GM18867 (cell line): Measurements from ENCODE around the gene CUX1.
"Not testable (repeated sequence)": the region's sequence is repeated elsewhere in the genome, so short reads cannot be mapped to it uniquely, and the experiment has no call there.

Experiments used
- ATAC-seq: cut with Tn5 transposase; IDR thresholded peaks from one replicate; pipeline ENCODE4 v1.9.1; 2021; ENCODE audit warnings: mild to moderate bottlenecking, moderate library complexity; ENCODE audit not compliant: unreplicated experiment

Gene CUX1

GRCh38 chr7:102036958-102037357 lies 219.5 kb downstream of the CUX1 start:
- no peak for ATAC-seq

DNA sequence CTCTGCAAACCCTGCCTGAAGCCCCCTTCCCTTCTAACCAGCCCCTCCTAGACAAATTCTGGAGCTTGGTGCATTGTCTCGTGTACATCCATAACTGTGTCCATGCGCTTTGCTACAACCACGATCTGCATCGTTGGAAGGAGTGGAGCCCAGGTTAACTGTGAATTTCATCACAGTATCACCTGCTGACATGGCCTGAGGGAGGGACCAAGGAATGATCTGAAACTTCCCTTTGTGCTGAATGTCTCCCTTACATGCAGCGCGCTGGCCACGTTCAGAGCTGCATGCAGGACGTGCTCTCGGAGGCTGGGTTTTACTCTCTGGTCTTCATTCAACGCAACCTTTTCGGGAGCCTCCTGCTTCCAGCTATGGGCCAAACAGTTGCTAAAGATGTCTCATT lies 222.3 kb downstream of the CUX1 start:
- no peak for ATAC-seq

GRCh38 chr7:102040569-102040968 lies 223.1 kb downstream of the CUX1 start:
- no peak for ATAC-seq

DNA sequence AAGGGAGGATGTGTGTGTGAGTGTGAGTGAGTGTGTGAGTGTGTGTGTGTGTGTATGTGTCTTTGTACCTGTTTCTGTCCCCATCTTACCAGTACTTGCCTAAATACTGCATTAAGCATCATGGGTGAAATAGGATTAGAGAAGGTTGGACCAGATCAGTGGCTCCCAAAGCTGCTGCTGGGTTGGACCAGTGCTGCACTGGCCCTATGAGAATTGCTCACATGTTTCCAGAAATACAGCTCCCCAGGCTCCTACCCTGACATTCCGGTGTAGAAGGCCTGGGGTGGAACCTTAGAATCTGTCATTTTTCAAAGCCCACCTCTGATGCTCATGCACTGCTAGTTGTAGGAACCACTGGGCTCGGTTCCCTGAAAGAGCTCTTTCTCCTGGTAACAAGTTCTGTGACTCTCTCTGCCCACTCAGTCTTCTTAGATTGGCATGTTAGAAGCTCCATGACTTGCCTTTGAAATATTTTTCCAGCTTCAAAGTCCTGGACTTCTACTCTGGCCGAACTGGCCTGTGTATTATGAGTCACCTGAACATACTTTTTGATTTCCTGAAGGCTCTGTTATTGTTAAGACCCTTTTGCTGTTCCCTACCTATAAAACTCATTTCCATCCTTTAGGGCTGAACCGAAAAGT lies 224.7 kb downstream of the CUX1 start:
- ATAC-seq, result no peak

DNA sequence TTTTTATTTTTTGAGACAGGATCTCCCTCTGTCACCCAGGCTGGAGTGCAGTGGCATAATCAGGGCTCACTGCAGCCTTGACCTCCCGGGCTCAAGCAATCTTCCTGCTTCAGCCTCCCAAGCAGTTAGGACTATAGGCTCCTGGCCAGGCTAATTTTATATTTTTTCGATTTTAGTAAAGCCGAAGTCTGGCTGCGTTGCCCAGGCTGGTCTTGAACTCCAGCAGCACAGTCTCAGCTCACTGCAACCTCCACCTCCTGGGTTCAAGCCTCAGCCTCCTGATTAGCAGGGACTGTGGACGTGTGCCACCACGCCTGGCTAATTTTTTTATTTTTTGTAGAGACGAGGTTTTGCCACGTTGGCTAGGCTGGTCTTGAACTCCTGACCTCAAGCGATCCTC lies 225.4 kb downstream of the CUX1 start:
- not testable (repeated sequence) for ATAC-seq

DNA sequence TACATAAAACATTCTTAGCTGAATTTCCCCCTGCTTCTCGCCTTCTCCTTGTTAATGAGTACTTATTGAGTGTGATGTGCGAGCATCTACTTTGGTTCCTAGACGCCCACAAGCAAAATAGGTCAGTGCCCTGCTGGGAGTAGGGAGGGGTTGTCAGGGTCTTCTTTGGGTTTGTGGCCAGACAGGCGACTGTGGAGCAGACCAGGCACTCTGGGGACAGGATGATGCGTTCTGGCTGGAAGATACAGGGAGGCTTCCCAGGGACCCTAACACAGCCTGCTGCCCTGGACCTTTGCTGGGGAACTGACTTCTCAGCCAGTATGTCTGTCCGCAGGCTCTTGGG lies 227.2 kb downstream of the CUX1 start:
- no peak for ATAC-seq

GRCh38 chr7:102044984-102045673 lies 227.7 kb downstream of the CUX1 start:
- ATAC-seq, result no peak

- no peak for ATAC-seq
Measured at GRCh38 chr7:102045681-102046372, 228.4 kb downstream of the CUX1 start.

- ATAC-seq, result no peak
Measured at GRCh38 chr7:102046373-102047117, 229.1 kb downstream of the CUX1 start.

DNA sequence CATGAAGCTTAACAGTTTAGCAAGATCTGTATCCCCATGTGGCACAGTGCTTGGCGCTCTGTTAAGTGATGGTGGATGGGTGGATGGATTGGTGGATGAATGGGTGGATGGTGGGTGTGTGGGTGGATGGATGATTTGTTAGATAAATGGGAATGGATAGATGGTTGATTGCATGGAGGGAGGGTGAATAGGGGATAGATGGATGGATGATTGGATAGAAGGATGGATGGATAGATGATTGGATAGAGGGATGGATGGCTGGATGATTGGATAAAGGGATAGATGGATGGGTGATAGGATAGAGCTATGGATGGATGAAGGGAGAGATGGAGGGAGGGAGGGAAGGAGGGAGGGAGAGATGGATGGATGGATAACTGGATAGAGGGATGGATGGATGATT lies 229.7 kb downstream of the CUX1 start:
- no peak for ATAC-seq

GRCh38 chr7:102049765-102050164 lies 232.3 kb downstream of the CUX1 start:
- ATAC-seq, result no peak

DNA sequence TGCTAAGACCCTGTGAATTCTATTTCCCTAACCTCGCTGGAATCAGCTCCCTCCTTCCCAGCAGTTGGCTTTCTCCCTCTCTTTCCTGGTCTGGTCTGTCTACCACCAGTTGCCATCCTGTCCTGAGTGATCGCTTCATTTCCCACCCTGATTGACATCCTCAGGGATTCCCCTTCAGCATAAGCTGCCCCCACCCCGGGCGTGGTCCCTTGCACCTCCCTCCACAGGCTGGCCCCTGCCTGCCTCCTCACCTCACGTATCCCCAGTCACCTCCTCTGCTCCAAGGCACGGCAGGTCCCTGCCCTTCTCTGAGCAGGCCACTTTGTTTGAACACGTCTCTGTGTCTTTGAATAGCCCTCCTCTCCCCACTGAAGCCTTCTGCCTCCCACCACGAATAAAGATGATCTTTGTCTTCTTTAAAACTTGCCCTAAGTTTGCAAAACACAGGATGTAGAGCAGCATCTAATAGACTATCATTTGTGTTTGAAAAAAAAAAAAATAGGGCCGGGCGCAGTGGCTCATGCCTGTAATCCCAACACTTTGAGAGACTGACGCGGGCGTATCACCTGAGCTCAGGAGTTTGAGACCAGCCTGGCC lies 233.5 kb downstream of the CUX1 start:
- no peak for ATAC-seq

GRCh38 chr7:102051736-102052135 lies 234.3 kb downstream of the CUX1 start:
- ATAC-seq, result not testable (repeated sequence)

DNA sequence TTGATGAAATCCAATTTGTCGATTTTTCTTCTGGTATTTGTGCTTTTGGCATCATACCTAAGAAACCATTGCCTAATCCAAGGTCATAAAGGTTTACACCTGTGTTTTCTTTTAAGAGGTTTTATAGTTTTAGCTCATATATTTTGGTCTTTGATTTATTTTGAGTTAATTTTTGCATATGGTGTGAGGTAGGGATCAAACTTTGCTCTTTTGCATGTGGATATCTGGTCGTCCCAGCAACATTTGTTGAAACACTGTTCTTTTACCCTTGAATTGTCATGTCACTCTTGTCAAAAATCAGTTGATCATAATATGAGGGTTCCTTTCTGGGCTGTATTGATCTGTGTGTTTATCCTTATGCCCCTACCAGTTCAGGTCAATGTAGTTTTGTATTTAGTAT lies 236.7 kb downstream of the CUX1 start:
- ATAC-seq, result no peak

DNA sequence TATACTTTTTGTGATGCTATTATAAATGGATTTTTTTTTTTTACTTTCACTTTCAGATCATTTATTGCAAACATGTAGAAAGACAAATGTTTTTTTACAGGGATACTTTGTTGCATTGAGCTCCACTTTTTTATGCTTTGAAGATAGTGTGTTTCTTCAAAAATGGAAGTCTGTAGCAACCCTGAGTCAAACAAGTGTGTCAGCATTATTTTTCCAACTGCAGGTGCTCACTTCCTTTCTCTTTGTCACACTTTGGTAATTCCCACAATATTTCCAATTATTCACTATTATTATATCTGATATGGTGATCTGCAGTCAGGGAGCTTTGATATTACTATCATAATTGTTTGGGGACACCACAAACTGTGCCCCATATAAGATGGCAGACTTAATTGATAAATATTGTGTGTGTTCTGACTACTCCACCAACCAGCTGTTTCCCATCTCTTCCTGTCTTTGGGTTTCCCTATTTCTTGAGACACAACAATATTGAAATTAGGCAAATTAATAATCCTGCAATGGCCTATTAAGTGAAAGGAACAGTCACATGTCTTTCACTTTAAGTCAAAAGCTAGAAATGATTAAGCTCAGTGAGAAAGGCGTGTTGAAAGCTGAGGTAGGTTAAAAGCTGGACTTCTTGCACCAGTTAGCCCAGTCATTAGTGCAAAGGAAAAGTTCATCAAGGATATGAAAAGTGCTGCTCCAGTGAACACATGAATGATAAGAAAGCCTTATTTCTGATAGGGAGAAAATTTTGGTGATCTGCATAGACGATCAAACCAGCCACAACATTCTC lies 238.0 kb downstream of the CUX1 start:
- ATAC-seq, result no peak

GRCh38 chr7:102059524-102059923 lies 242.1 kb downstream of the CUX1 start:
- ATAC-seq, result no peak

DNA sequence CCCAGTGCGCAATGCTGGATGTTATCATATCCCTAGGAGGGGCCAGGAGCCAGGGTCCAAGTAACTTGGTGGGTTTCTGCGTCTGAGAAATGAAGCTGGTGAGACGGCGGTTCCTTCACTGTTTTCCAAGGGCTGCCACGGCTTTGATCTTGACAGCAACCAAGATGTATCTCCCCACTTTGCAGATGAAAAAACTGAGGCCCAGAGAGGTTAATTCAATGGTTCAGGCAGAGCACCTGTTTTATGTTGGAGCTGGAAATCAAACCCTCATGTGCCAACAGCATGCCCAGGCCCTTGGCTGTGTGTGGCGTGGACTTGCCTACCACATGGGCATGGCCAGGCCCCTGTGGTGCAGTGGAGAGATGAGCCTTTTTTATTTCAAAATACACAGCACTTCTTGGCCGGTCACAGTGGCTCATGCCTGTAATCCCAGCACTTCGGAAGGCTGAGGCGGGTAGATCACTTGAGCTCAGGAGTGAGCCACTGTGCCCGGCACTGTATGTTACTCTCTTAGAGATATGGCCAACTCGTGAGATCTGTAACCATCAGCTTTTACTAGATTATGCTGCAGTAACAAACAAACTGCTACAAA lies 244.0 kb downstream of the CUX1 start:
- ATAC-seq, result peak; percentile 17

DNA sequence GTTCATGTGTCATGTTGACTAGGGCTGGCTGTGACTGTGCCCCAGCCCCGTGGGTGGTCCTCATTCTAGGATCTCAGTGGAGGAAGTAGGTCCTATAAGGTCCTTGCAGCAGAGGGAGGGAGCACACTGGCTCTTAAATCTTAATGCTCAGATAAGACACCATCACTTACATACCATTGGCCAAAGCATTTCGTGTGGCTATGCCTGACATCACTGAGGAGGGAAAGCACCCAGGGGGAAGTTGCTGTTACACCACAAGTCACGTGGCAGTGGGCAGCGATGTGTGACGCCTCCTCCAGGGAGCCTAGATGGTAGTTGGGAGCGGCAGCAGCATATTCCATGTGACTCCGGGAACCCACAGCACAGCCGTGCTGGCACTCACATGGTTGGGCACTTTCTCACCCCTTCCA lies 244.6 kb downstream of the CUX1 start:
- peak; percentile 53 for ATAC-seq

GRCh38 chr7:102063690-102064180 lies 246.3 kb downstream of the CUX1 start:
- ATAC-seq, result no peak
